ENCODE measurements around the gene TMBIM4.

TMBIM4 gene

DNA sequence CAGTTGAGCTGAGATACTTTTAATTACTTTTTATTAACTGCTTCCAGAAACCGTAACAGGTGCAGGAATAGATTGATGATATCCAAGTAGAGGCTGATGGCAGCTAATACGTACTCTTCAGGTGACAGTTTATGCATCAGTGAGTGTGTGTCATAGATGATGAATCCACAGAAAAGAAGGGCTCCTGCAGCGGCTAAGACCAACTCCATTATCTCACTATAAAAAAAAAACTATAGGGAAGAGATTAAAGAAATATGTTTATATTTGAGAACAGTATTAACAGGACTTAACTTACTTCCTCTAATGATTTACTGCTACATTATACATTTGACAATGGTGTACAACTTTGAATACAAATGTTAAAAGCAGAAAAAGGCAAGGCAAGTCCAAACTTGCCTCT, 31.9 kb downstream of the TMBIM4 start:
- no peak for DNase-seq

DNA sequence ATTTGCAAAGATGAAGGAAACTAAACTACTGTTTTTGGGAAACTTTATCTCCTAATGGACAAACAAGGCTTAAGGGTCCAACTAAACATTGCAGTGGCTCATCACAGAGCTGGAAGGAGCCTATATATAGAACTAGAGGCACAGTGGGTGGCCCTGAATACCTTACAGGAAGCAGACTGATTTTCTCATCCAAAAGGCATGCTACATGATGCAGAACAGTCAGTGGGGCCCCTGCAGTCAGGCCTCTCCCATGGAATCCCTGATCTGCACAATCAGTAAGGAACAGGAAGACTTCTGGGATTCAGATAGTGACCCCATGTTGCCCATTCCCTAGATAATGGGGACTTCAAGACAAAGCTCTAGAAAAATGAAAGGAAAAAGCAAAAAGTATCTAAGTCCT, 37.4 kb downstream of the TMBIM4 start:
- DNase-seq, result no peak

DNA sequence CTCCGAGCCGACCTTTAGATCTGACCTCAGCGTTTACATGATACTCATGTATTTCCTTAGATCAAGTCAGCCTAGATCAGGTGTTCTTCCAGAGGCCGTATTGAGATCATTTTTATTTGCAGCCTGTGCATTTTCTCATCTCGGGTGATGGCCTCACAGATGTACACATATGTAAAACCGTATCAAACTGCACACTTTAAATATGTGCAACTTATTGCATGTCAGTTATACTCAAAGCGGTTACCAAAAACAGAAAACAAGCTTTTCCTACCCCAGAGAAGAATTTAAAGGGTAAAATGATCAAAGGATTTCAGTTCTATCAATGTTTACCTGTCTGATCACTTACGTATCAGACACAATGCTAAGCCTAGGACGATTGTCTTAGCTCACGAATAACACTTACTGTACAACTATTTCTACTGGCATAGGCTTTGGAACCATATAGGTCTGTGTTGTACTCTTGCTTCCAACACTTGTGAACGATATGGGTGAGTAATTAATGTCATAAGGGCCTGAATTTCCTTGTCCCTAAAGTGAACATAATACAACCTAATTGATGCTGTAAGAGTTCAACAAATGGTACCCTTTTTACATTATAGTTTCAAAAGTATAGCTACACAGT, 38.6 kb downstream of the TMBIM4 start:
- no peak for DNase-seq

DNA sequence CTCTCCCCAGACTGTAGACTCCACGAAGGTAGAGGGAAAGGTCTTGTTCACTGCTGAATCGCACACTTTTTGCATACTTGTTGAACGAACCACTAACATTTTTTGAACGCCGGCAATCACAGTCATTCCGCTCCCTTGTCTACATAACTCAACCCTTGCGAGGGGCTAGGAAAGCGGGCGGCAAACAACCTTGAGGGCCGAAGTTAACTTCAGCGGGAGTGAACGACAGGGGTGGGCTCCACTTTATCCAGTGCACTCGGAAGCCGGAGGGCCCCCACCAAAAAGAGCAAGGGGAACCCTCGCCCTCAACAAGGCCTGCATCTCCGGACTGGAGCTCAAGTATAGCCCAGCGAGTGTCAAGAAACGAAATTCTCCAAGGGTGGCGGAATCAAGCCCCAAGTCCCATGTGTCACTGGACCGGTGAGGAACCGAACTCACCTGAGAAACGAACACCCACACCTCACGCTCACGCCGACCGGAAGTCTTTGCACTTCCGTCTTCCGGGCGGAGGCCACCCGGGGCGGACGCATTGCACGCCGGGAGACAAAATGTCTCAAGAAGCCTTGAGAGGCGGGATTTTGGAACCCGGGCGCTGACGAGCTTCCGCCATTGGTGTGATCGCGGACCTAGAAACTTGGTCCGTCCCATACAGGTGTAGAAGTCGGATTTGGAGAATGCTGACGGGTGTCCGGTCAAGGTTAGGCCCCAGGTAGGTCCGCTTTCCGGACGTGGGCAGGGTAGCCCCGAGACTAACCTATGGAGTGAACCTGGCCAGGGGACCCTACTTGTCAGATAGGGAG, 39.3 kb downstream of the TMBIM4 start, which contains the start of gene LLPH:
Gene LLPH, minus strand, starts transcription at position 484 of the 800 bp plus-strand sequence. CDS start 1,644 bp downstream, outside the sequence.
- peak; percentile 74 for DNase-seq

DNA sequence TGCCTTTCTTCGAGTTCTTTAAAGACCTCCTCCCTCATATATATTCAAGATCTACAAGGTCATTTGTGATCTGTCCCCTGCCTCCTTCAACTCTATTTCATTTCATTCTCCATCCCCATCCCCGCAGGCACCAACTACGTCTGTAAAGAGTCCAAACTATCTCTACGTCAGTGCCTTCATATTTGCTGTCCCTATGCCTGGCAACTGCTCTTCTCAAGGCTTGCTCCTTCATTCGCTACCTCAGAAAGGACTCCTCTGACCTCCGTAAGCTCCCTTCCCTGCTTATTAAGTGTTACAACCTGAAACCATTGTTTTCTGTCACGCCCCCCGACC, 39.9 kb downstream of the TMBIM4 start:
- DNase-seq, result no peak

DNA sequence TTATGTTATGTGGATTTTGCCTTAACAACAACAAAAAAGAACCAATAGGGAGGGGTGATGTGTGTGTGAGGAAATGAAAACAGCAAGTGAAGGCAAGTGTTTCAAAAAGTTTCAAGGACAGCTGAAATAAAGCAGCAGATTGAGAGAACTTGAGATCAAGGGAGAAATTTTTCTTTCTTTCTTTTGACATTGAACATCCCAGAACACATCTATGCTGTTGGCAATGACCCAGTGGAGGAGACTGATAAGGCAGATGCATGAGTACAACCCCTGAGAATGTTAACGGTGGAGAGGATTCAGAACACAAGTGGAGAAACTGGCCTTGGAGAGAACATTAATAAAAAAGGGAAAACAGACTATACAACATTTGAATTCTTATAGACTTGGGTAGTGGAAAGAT, 42.1 kb downstream of the TMBIM4 start:
- DNase-seq, result no peak

DNA sequence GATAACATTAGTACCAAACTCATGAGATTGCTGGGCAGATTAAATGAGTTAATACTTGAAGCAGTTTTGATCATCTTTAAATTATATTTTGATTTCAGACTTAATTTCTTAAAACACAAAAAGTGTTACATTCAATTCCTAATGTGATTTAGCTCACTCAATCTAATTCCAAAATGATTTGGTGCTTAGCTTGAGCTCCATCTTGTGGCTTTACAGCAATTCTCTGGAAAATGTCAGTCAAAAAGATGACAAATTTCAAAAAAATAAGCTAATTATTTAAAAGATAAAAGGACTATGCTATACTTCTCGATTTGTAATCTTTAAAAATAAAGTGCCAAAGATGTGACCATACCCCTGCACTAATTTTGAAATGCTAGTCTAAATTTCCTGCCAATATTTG, 49.3 kb downstream of the TMBIM4 start:
- DNase-seq, result no peak

DNA sequence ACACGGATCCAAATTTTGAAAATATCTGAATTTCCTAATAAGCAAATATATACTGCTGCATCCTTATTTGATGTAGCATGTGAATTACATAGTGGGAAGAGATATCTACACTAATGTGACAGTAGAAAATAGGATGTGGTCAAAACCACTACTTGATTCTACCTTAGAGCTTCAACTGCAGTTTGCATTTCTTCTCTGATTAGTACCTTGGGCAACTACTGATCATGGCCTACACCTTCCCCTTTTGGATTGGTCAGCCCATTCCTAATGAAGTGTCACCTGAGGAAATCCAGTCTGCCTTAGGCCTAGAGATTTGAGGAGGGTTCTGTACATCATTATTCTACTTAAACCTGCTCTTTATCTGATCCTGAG, 49.9 kb downstream of the TMBIM4 start:
- DNase-seq, result no peak

DNA sequence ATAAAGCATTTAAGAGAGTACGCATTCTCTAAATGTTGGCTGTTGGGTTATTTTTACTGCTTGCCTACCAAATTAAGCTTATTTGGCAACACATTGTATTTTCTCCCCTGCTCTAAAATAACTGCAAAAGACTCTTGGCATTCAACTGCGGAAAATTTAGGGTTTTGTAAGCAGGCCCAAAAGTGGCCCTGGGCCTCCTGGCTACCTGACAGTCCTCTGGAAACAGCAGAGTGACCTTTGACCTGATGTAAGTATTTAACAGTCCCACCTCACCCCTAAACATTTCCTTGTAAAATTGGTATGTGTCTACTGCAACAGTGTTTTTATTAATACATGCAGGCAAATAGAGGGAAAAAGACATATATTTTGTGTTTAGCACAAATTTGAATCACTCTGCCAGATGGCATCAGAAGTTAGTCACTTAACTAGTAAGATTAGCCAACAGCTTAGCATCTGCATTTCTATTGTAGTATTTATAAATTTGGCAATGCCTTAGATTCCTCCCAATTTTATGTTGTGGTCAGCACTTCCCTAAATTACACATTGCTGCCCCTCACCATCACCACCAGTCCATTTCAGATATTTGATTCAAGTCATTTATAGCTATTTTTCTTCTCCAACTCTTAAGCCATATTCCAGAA, 50.4 kb downstream of the TMBIM4 start:
- DNase-seq, result no peak

DNA sequence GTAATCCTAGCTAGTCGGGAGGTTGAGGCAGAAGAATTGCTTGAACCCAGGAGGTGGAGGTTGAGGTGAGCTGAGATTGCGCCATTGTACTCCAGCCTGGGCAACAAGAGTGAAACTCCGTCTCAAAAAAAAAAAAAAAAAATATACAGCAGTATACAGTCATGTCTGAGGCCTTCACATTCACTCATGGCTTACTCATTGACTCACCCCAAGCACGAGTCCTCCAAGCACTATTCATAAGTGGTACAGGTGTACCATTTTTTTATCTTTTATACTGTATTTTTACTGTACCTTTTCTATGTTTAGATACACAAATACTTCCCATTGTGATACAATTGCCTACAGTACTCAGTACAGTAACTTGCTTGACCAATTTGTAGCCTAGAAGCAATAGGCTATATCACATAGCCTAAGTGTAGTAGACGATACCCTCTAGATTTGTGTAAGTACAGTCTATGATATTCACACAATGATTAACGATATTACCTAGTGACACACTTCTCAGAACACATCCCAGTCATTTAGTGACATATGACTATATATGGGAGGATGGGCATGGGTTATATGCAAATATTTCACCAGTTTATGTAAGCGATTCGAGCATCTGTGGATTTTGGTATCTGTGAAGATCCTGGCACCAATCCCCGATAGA, 51.4 kb downstream of the TMBIM4 start:
- no peak for DNase-seq

DNA sequence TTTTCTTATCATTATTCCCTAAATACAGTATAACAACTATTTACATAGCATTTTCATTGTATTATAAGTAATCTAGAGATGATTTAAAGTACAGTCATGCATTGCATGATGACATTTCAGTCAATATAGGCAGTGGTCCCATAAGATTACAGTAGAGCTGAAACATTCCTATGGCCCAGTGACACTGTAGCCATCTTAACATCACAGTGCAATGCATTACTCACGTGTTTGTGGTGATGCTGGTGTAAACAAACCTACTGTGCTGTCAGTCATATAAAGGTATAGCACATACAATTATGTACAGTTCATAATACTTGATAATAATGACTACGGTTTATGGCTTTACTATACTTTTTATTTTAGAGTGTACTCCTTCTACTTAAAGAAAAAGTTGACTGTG, 52.6 kb downstream of the TMBIM4 start:
- no peak for DNase-seq

DNA sequence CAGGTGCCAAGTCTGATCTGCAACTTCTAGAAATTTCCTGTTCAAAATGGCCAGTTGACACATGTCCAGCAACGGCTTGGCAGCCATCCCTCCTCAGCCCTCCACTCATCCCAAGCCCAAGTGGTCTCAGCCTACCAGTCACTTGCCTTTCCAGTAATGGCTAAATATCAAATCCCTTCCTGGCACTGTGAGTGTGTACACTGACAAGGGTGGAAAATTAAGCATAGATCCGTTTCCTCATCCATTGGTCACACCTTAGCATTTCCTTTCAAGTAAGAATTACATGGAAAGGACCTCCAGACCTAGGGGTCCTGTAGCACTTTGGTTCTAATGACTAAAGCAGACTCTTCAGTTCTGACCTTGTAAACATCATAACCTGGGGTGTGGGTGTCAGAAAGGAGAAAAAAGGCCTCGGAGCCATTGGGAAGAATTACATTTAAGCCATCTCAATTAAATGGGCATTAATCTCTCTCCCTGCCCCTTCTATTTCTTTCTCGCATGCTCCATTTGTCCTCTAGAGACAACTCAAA, 54.7 kb downstream of the TMBIM4 start:
- DNase-seq, result no peak

DNA sequence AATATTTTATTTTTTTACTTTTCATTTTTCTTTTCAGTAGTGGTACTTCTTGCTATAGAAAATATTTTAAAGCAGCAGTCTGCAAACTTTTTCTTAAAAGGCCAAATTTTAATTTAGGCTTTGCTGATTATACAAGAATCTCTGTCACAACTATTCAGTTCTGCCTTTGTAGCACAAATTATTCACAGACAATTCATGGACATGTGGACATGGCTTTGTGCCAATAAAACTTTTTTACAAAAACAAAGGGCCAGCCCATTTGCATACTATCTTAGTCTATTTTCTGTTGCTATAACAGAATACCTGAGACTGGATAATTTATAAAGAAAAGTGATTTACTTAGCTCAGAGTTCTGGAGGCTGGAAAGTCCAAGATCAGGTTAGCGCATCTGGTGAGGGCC, 56.3 kb downstream of the TMBIM4 start:
- DNase-seq, result no peak

DNA sequence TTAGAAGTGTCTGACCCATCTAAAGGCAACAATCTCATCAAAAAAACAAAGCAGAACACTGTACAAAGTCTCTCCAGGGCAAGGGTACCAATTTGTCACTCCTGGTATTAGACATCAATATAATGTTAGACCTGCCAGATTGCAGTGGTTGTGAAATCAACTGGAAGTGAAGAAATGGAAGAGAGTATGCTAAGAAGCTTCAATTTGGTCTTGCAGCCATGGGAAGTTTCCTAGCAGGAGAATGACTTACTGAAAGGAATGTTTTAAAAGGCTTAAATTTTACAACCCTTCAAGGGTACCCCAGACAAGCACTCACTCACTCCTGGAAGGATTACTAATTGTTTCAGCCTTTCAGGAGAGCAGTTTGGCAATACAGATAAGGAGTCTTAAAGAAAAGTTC, 58.2 kb downstream of the TMBIM4 start:
- no peak for DNase-seq

DNA sequence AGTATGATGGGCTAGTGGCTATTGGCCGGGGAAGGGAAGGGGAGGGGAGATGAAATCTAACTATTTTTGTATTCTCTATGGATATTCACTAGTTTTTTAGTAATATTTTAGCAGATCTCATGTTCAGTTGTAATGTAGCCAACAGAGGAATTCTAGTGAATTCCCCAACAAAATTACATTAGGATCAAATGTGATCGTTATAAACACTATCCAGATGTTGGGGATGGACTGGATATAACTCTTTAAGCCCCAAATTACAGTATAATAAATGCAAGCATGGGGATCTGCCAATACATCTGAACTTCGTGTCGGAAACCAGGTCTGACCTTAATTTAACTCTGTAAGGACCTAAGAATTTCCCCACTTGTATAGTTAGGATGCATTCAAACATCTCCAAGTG, 60.7 kb downstream of the TMBIM4 start:
- no peak for DNase-seq

DNA sequence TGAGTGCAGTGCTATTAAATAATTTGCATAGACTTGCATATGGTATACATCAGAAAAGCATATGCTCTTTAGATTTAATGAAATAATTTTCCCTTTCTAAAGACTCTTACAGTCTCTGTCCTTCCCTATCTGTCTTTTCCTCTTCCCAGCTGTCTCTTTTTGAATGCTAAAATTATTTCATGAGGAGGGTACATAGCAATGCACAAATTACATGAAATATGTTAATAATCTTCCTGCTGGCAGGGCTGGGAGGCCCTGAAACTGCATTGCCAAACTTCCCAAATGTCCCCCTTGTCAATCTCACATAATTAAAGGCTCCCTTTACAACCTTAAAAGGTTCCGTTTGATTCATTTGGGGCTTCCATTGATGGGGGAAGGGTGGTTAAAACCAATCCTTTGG, 61.4 kb downstream of the TMBIM4 start:
- no peak for DNase-seq

DNA sequence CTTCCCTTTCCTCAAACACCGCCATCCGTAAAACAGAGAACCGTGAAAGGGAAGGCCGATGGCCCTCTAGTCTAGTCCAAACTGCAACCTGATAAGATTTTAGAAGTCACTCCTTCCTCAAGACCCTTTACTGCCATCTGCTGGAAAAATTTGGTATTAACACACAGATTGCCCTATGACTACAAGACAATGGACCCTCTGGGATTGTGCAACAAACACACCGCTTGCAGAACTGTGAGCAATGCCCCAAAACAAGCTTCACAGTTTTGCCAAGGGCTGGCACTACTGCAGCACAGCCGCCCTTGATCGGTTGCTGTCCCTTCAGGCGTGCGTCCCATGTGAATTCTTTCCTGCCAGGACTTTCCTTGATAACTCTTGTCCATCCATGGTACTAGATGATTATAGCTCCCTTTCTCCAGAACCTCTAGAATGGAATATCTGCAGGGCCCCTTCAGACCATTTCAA, 62.3 kb downstream of the TMBIM4 start:
- DNase-seq, result peak; percentile 42

DNA sequence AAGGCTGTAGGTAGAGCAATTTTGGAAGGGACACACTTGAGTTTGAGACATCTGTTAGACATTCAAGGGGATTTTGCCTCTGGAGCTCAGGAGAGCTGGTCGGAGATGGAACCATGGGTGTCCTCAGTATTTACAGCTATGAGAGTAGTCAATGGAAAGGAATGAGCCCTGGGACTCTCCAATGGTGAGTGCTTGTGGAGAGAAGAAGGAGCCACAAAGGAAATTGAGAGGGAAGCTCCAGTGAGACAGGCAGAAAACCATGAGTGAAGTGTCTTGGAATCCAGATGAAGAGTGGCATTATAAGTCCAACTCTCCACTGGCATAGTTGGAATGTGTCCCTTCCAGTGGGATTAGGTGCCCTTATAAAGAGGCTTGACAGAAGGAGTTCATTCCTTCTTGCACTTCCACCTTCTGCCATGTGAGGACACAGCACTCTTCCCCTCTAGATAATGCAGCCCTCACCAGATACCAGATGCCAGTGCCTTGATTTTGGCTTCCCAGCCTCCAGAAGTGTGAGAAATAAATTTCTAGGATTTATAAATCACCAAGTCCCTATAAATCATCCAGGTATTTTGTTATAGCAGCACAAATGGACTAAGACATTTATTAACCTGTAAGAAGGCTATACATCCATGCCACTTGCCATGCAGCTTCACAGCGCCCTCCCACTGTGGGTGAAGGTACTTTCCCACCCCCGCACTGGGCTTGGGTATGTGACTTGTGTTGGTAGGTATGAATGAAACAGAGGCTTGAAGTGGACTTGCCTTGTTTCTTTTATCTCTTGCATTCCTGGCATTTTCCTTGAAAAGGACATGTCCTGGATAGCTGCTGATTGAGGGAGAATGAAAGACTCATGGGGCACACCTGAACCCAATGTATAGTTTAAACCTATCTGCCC, 66.5 kb downstream of the TMBIM4 start:
- no peak for DNase-seq

DNA sequence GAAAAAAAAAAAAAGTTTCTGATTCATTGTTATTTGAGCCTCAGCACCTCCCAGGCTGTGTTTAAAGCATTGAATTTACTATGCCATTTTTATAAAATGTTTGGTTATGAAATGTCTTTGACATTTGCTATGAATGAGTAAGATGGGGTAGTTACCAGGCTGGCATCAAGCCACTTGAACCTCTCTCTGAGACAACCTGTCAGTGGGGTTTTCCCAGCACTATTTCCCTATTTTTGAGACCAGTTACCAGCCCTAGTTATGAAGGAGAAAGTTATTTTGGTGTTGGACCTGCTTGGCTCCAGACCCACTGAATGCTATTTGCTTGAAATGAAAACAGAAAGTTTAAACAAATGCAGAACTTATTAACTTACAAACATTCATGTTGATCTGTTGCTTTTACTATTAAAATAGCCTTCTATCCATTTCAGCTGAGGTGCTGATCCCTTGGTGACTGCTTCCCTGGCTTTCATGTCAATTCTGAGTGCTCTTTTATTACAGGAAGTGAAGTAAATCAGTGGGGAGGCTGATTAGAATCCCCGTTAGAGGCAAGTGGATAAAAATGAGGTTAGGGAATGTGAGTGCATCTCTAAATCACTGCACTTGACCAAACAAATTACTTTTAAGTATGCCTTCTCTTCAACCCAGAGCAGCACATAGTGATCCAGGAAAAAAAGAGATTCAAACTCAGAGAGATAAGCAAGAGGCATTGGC, 77.1 kb downstream of the TMBIM4 start:
- DNase-seq, result no peak

DNA sequence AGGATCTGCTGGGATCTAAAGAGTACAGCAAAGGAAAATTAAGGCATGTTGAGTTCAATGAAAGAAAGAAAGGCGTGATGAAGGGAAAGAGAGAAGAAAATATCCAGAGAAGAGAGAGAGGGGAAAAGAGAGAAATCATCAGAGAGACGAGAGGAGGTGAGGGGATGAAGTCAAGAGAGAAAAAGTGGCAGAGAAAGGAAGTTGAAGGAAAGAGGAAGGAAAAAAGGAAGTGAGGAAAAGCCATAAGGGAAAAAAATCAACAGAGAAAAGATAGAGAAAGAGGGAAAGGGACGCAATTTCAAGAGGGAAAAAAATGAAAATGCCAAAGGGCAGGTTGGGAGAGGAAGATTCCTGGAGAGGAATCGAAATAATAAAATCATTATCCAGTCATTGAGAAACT, 79.6 kb downstream of the TMBIM4 start:
- no peak for DNase-seq

DNA sequence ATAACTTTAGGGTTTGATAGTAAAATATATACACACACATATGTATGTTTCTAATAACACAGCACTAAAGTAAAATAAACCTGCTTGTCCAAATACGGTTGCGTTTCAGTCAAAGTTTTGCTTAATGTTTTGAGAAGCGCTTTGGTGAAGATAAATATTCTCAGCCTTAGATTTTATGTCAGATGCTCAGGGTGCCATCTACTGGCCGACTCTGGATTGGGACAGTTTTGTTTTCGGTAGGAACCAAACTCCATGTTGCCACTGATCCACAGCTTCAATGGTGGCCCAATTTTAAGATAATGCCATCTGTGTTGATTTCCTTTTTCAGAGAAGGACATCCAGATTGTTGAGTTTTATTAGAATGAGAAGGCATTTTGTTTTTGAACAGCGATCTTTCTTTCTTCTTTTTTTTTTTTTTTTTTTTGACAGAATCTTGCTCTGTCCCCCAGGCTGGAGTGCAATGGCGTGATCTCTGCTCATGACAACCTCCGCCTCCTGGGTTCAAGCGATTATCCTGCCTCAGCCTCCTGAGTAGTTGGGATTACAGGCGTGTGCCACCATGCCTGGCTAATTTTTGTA, 82.3 kb downstream of the TMBIM4 start:
- DNase-seq, result peak; percentile 9

Measured in SHP77 treated with DMSO at 0.1 percent for 48 hours (cell line).